H9 (cell line): ENCODE measurements around the gene HIPK1. TPM values are rescaled to one million over a fixed set of nuclear protein-coding genes. Genes with fewer than 3 reads are reported as not detected.

ENCODE experiments used
- DNase-seq: peaks from one replicate; pipeline ENCODE4 v3.0.0-alpha.2; 2017
- H2AFZ ChIP-seq: one replicate; pipeline ENCODE4 v1.6.1; 2013; ENCODE audit warnings: mild to moderate bottlenecking, low read length, control low read depth, moderate library complexity
- H2AK5ac ChIP-seq: 2 replicates; pipeline ENCODE4 v1.6.1; 2013; ENCODE audit warnings: low read length, control low read depth, mixed read lengths; ENCODE audit not compliant: insufficient read length
- H2BK120ac ChIP-seq: one replicate; pipeline ENCODE4 v1.6.1; 2013; ENCODE audit warnings: low read depth, mild to moderate bottlenecking, low read length, control low read depth, inconsistent platforms; ENCODE audit not compliant: poor library complexity, severe bottlenecking
- H2BK12ac ChIP-seq: 2 replicates; pipeline ENCODE4 v1.6.1; 2013; ENCODE audit warnings: low read length, control low read depth, mixed read lengths, low read depth; ENCODE audit not compliant: insufficient read length
- H2BK15ac ChIP-seq: 2 replicates; pipeline ENCODE4 v1.6.1; 2013; ENCODE audit warnings: low read depth, low read length, control low read depth
- H2BK20ac ChIP-seq: one replicate; pipeline ENCODE4 v1.6.1; 2013; ENCODE audit warnings: low read depth, mild to moderate bottlenecking, low read length, control low read depth, inconsistent platforms; ENCODE audit not compliant: poor library complexity, severe bottlenecking
- H2BK5ac ChIP-seq: 2 replicates; pipeline ENCODE4 v1.6.1; 2013; ENCODE audit warnings: low read length, control low read depth, mixed read lengths; ENCODE audit not compliant: insufficient read length
- H3K14ac ChIP-seq: 2 replicates; pipeline ENCODE4 v1.6.1; 2013; ENCODE audit warnings: low read length, control low read depth; ENCODE audit not compliant: insufficient read depth
- H3K18ac ChIP-seq: 2 replicates; pipeline ENCODE4 v1.6.1; 2013; ENCODE audit warnings: low read depth, mild to moderate bottlenecking, mixed read lengths, low read length, control low read depth; ENCODE audit not compliant: insufficient read length
- H3K23ac ChIP-seq: 2 replicates; pipeline ENCODE4 v1.6.1; 2013; ENCODE audit warnings: low read length, control low read depth, mixed read lengths, low read depth; ENCODE audit not compliant: insufficient read length
- H3K23me2 ChIP-seq: 2 replicates; pipeline ENCODE4 v1.6.1; 2013; ENCODE audit warnings: low read depth, mild to moderate bottlenecking, mixed read lengths, low read length, control low read depth; ENCODE audit not compliant: insufficient read length, poor library complexity, severe bottlenecking
- H3K27ac ChIP-seq: 2 replicates; pipeline ENCODE4 v1.5.1; 2013; ENCODE audit warnings: low read length, control low read depth, mixed read lengths, low read depth; ENCODE audit not compliant: insufficient read length
- H3K27me3 ChIP-seq: 2 replicates; pipeline ENCODE4 v1.6.1; 2013; ENCODE audit warnings: low read length, control low read depth, inconsistent platforms; ENCODE audit not compliant: insufficient read depth
- H3K4ac ChIP-seq: 2 replicates; pipeline ENCODE4 v1.6.1; 2013; ENCODE audit warnings: low read depth, mild to moderate bottlenecking, control low read depth, inconsistent platforms, low read length, moderate library complexity
- H3K4me1 ChIP-seq: 2 replicates; pipeline ENCODE4 v1.6.1; 2013; ENCODE audit warnings: low read length, control low read depth, inconsistent platforms; ENCODE audit not compliant: insufficient read depth
- H3K4me2 ChIP-seq: 2 replicates; pipeline ENCODE4 v1.6.1; 2013; ENCODE audit warnings: low read length, control low read depth, mixed read lengths; ENCODE audit not compliant: insufficient read length, insufficient read depth
- H3K56ac ChIP-seq: 2 replicates; pipeline ENCODE4 v1.6.1; 2013; ENCODE audit warnings: low read depth, mild to moderate bottlenecking, mixed read lengths, low read length, control low read depth; ENCODE audit not compliant: insufficient read length
- H3K79me1 ChIP-seq: 2 replicates; pipeline ENCODE4 v1.6.1; 2013; ENCODE audit warnings: low read depth, mild to moderate bottlenecking, moderate library complexity, low read length, control low read depth, inconsistent platforms; ENCODE audit not compliant: insufficient read depth, poor library complexity, severe bottlenecking
- H3K79me2 ChIP-seq: 2 replicates; pipeline ENCODE4 v1.6.1; 2013; ENCODE audit warnings: low read length, control low read depth, inconsistent platforms; ENCODE audit not compliant: insufficient read depth
- H3K9ac ChIP-seq: 2 replicates; pipeline ENCODE4 v1.6.1; 2013; ENCODE audit warnings: low read length, control low read depth, mixed read lengths; ENCODE audit not compliant: insufficient read length; ENCODE audit errors: extremely low read depth
- H3K9me3 ChIP-seq: one replicate; pipeline ENCODE4 v1.6.1; 2013; ENCODE audit warnings: low read depth, low read length, inconsistent platforms; ENCODE audit not compliant: control insufficient read depth
- H3T11ph ChIP-seq: one replicate; pipeline ENCODE4 v1.6.1; 2013; ENCODE audit warnings: mild to moderate bottlenecking, low read length, control low read depth, inconsistent platforms
- H4K20me1 ChIP-seq: one replicate; pipeline ENCODE4 v1.6.1; 2013; ENCODE audit not compliant: control insufficient read depth, insufficient read length, insufficient read depth
- H4K5ac ChIP-seq: 2 replicates; pipeline ENCODE4 v1.6.1; 2013; ENCODE audit warnings: low read depth, mild to moderate bottlenecking, mixed read lengths, low read length, control low read depth; ENCODE audit not compliant: insufficient read length
- H4K8ac ChIP-seq: replicated peaks from 2 replicates; pipeline ENCODE4 v1.6.1; 2013; ENCODE audit warnings: low read length, control low read depth, mixed read lengths, low read depth; ENCODE audit not compliant: insufficient read length
- H4K91ac ChIP-seq: 2 replicates; pipeline ENCODE4 v1.6.1; 2013; ENCODE audit warnings: low read depth, mild to moderate bottlenecking, moderate library complexity, mixed read lengths, low read length, control low read depth; ENCODE audit not compliant: insufficient read length
- H3K27ac Mint-ChIP-seq, 3 experiments: 2 replicates in 2 of 3; 3 replicates in 1 of 3; pipeline ENCODE4 v1.8.0; 2020 to 2021; ENCODE audit warnings: mixed read lengths in 3 of 3, mild to moderate bottlenecking in 1 of 3, moderate library complexity in 1 of 3
- H3K27me3 Mint-ChIP-seq: 2 replicates; pipeline ENCODE4 v1.8.0; 2021; ENCODE audit warnings: low read depth, mild to moderate bottlenecking, moderate library complexity, mixed read lengths
- H3K36me3 Mint-ChIP-seq, 3 experiments: 2 replicates in 2 of 3; 3 replicates in 1 of 3; pipeline ENCODE4 v1.8.0; 2020 to 2021; ENCODE audit warnings: low read depth in 3 of 3, mixed read lengths in 3 of 3; ENCODE audit not compliant: insufficient read depth in 1 of 3
- H3K4me1 Mint-ChIP-seq, 2 experiments: 2 replicates each; pipeline ENCODE4 v1.8.0; 2020; ENCODE audit warnings: mixed read lengths in 2 of 2
- H3K4me3 Mint-ChIP-seq, 2 experiments: 2 replicates in 1 of 2; 3 replicates in 1 of 2; pipeline ENCODE4 v1.8.0; 2020 to 2021; ENCODE audit warnings: mild to moderate bottlenecking in 2 of 2, mixed read lengths in 2 of 2, moderate library complexity in 1 of 2
- H3K9me3 Mint-ChIP-seq, 2 experiments: 2 replicates in 1 of 2; 3 replicates in 1 of 2; pipeline ENCODE4 v1.8.0; 2020; ENCODE audit warnings: mild to moderate bottlenecking in 2 of 2, mixed read lengths in 2 of 2, moderate library complexity in 1 of 2
- WGBS: extraction: QIAGEN DNeasy Blood & Tissue Kit; methylation state at CpG from one replicate; pipeline ENCODE4 v1.1.7; 2013; ENCODE audit warnings: missing lambda C conversion rate, low lambda C conversion rate, mixed read lengths; ENCODE audit not compliant: insufficient read length; ENCODE audit errors: extremely low coverage; 5-methylcytosine and 5-hydroxymethylcytosine counted together
- total RNA-seq: library from RNA; stranded (reverse); gene quantifications from 2 replicates; pipeline ENCODE4 v1.2.1, GENCODE V29; 2021
- TF ChIP-seq, protein P1 (sequence below): fragments of 200-600 bp; sonication (generic); conservative IDR thresholded peaks from 3 replicates; pipeline ENCODE4 v1.8.0; 2021; ENCODE audit warnings: antibody characterized with exemption, mild to moderate bottlenecking

HIPK1 gene
- total RNA-seq, 1 experiment from 2014 or later, result 65.7 TPM

DNA sequence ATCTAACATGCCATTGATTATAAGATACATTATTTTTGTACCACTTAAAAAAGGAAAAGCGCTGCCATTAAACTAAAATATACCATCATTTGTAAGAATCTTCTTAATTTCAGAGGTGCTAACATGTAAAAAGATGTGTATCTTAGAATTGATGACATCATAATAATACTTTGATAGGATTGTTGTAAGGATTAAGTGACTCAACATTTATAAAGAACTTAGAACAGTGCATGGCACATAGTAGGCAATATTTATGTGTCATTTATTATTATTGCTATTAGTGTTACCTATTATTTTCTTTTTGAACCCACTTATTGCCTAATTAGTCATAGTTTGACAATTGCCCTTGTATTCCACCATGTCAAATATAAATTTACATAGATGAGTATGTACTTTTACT, 21.8 kb downstream of the HIPK1 start:
- no peak overlapping the region for H3K18ac ChIP-seq
- no peak overlapping the region for H3K56ac ChIP-seq
- Mint-ChIP-seq H3K9me3 (no peaks in the 10 kb centered on the region), H3K36me3 (peaks cover 3 to 21% (median 10%) of the 10 kb centered on the region in 3 experiments; a peak in 5 of 7 replicates), H3K4me1 (peaks cover 24 to 27% of the 10 kb centered on the region in 2 experiments), H3K27me3 (no peaks in the 10 kb centered on the region), H3K27ac (no peak overlapping the region), H3K4me3 (no peak overlapping the region)
- no peak overlapping the region for H4K5ac ChIP-seq
- no peaks in the 10 kb centered on the region for H4K20me1 ChIP-seq
- H3K9ac ChIP-seq, result no peak overlapping the region
- no peaks in the 10 kb centered on the region for H3K9me3 ChIP-seq
- no peak overlapping the region for H3K27ac ChIP-seq
- no peak overlapping the region for H3K23ac ChIP-seq
- no peak overlapping the region for H4K91ac ChIP-seq
- H2BK12ac ChIP-seq, result no peak overlapping the region
- H3K4me1 ChIP-seq, result peaks cover 3% of the 10 kb centered on the region; the same call in 1 of the 2 replicates
- peaks cover 9% of the 10 kb centered on the region for H3K79me1 ChIP-seq
- no peaks in the 10 kb centered on the region for H3K23me2 ChIP-seq
- H2BK120ac ChIP-seq, result no peak overlapping the region
- H3K79me2 ChIP-seq, result no peaks in the 10 kb centered on the region; the same call in 1 of the 2 replicates
- no peaks in the 10 kb centered on the region for H3K27me3 ChIP-seq
- no peak overlapping the region for H2AFZ ChIP-seq
- no peak overlapping the region for H3K4ac ChIP-seq
- no peak overlapping the region for H2BK5ac ChIP-seq
- H2BK20ac ChIP-seq, result no peak overlapping the region
- no peak overlapping the region for H2BK15ac ChIP-seq
- H2AK5ac ChIP-seq, result no peak overlapping the region
- H3K14ac ChIP-seq, result no peak overlapping the region
- TF ChIP-seq, protein P1, sequence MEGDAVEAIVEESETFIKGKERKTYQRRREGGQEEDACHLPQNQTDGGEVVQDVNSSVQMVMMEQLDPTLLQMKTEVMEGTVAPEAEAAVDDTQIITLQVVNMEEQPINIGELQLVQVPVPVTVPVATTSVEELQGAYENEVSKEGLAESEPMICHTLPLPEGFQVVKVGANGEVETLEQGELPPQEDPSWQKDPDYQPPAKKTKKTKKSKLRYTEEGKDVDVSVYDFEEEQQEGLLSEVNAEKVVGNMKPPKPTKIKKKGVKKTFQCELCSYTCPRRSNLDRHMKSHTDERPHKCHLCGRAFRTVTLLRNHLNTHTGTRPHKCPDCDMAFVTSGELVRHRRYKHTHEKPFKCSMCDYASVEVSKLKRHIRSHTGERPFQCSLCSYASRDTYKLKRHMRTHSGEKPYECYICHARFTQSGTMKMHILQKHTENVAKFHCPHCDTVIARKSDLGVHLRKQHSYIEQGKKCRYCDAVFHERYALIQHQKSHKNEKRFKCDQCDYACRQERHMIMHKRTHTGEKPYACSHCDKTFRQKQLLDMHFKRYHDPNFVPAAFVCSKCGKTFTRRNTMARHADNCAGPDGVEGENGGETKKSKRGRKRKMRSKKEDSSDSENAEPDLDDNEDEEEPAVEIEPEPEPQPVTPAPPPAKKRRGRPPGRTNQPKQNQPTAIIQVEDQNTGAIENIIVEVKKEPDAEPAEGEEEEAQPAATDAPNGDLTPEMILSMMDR, result no peak
- WGBS, result no CpG with 5 or more reads among the region's 1 CpG
- DNase-seq, result no peak
- no peak overlapping the region for H3T11ph ChIP-seq
- no peak overlapping the region for H3K4me2 ChIP-seq
- H4K8ac ChIP-seq, result no peak overlapping the region
